CD4-positive, alpha-beta memory T cell (primary cell): Measurements from ENCODE around the gene KIAA1755. TPM values are rescaled to one million over a fixed set of nuclear protein-coding genes. Genes with fewer than 3 reads are reported as not detected.

ENCODE experiments used
- CTCF ChIA-PET: fragments of 350-600 bp; sonication (Branson Sonifier 250); formaldehyde crosslinking; loops from one replicate; lab custom pipeline; 2021; ENCODE audit warnings: inconsistent platforms; ENCODE audit not compliant: partially characterized antibody; lab: Charles Lee
- POLR2A ChIA-PET: fragments of 350-600 bp; sonication (Branson Sonifier 250); formaldehyde crosslinking; loops from one replicate; lab custom pipeline; 2021; ENCODE audit not compliant: partially characterized antibody; lab: Charles Lee
- DNase-seq, 5 donors: peaks; one replicate each; pipeline versions ENCODE4 v3.0.0 to v3.0.0-alpha.2; 2020 to 2022; ENCODE audit warnings: mixed read lengths in 1 of 5
- H3K27ac ChIP-seq: one replicate; pipeline ENCODE4 v1.7.0; 2013; ENCODE audit warnings: low read depth, low read length
- H3K27me3 ChIP-seq: 2 replicates; pipeline ENCODE4 v1.7.0; 2013; ENCODE audit warnings: mild to moderate bottlenecking, low read length, moderate library complexity; ENCODE audit not compliant: insufficient read depth
- H3K36me3 ChIP-seq: 2 replicates; pipeline ENCODE4 v1.7.0; 2013; ENCODE audit warnings: mild to moderate bottlenecking, low read length, moderate library complexity; ENCODE audit not compliant: insufficient read depth
- H3K4me1 ChIP-seq: 2 replicates; pipeline ENCODE4 v1.7.0; 2013; ENCODE audit warnings: mild to moderate bottlenecking, low read length, moderate library complexity; ENCODE audit not compliant: insufficient read depth
- H3K4me3 ChIP-seq, 2 donors: one replicate each; pipeline ENCODE4 v1.7.0; 2013; ENCODE audit warnings: low read length in 2 of 2, mild to moderate bottlenecking in 1 of 2
- H3K9me3 ChIP-seq, 2 donors: one replicate each; pipeline ENCODE4 v1.7.0; 2013; ENCODE audit warnings: low read length in 2 of 2, control low read depth in 1 of 2; ENCODE audit not compliant: control insufficient read depth in 1 of 2
- H3K27ac Mint-ChIP-seq, 7 donors: one replicate each; pipeline ENCODE4 v1.8.0; 2020 to 2021; ENCODE audit warnings: mixed read lengths in 7 of 7, mild to moderate bottlenecking in 6 of 7, inconsistent platforms in 3 of 7, moderate library complexity in 3 of 7
- H3K27me3 Mint-ChIP-seq, 2 donors: one replicate each; pipeline ENCODE4 v1.8.0; 2020 to 2021; ENCODE audit warnings: mixed read lengths in 2 of 2
- H3K36me3 Mint-ChIP-seq, 2 donors: one replicate each; pipeline ENCODE4 v1.8.0; 2020 to 2021; ENCODE audit warnings: mixed read lengths in 2 of 2, inconsistent platforms in 1 of 2, mild to moderate bottlenecking in 1 of 2
- H3K4me1 Mint-ChIP-seq, 4 donors: one replicate each; pipeline ENCODE4 v1.8.0; 2020 to 2021; ENCODE audit warnings: mixed read lengths in 4 of 4, mild to moderate bottlenecking in 1 of 4
- H3K4me3 Mint-ChIP-seq, 8 donors: one replicate each; pipeline ENCODE4 v1.8.0; 2020 to 2021; ENCODE audit warnings: mixed read lengths in 8 of 8, mild to moderate bottlenecking in 7 of 8, moderate library complexity in 6 of 8, inconsistent platforms in 3 of 8
- H3K9me3 Mint-ChIP-seq, 8 donors: one replicate each; pipeline ENCODE4 v1.8.0; 2020 to 2021; ENCODE audit warnings: mixed read lengths in 8 of 8, mild to moderate bottlenecking in 5 of 8, inconsistent platforms in 3 of 8, moderate library complexity in 1 of 8
- intact Hi-C: fragments of 100-400 bp; cut with micrococcal nuclease; formaldehyde crosslinking; loops from one replicate; pipeline ENCODE4 v1.15.1; 2023
- polyA plus RNA-seq, 2 donors: library from polyadenylated mRNA; unstranded; fragments of 300-500 nt; fragmentation: Illumina TruSeq; gene quantifications; one replicate each; pipeline ENCODE4 v1.2.3, GENCODE V29; 2021
- total RNA-seq, 2 experiments: library from RNA; stranded (reverse); gene quantifications; one replicate each; pipeline ENCODE4 v1.2.3, GENCODE V29; 2021

KIAA1755 gene
- total and polyA plus RNA-seq, 4 experiments from 2014 or later, result not detected

DNA sequence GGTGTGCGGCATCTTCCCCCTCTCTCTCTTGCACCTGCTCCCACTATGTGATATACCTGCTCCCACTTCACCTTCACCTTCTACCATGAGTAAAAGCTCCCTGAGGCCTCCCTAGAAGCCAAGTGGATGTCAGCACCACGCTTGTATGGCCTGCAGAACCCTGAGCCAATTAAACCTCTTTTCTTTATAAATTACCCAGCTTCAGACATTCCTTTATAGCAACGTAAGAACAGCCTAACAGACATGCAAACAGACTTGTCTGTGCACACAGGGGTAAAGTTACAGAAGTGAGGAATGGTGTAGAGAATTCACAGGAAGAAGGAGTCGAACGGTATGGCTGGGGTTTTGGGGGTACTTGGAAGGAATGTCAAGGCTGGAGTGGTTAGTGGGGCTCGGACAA lies 80.7 kb downstream of the KIAA1755 start:
- H3K27me3 ChIP-seq, result no peaks in the 10 kb centered on the region
- H3K4me3 Mint-ChIP-seq, result peak overlapping the region in 1 of 8 donors; percentile 60
- intact Hi-C loops, result no loop called here
- H3K4me1 Mint-ChIP-seq, result no peaks in the 10 kb centered on the region
- no peaks in the 10 kb centered on the region for H3K4me1 ChIP-seq
- peaks cover 9 to 19% of the 10 kb centered on the region in 2 donors for H3K27me3 Mint-ChIP-seq
- no peaks in the 10 kb centered on the region for H3K36me3 ChIP-seq
- no peaks in the 10 kb centered on the region for H3K36me3 Mint-ChIP-seq
- H3K9me3 ChIP-seq, result no peaks in the 10 kb centered on the region
- H3K27ac Mint-ChIP-seq, result no peak overlapping the region
- no peak for DNase-seq
- no peak overlapping the region for H3K27ac ChIP-seq
- POLR2A ChIA-PET, result no interaction called here
- H3K9me3 Mint-ChIP-seq, result peaks cover 0 to 3% (median 0%) of the 10 kb centered on the region in 8 donors
- no peak overlapping the region for H3K4me3 ChIP-seq
- CTCF ChIA-PET, result no interaction called here

GRCh38 chr20:38178581-38178980 lies 82.0 kb downstream of the KIAA1755 start:
- Histone ChIP-seq H3K4me1 (no peaks in the 10 kb centered on the region), H3K4me3 (no peak overlapping the region), H3K36me3 (no peaks in the 10 kb centered on the region), H3K9me3 (no peaks in the 10 kb centered on the region), H3K27ac (no peak overlapping the region), H3K27me3 (no peaks in the 10 kb centered on the region)
- Mint-ChIP-seq H3K27me3 (peaks cover 10 to 20% of the 10 kb centered on the region in 2 donors), H3K4me3 (no peak overlapping the region), H3K4me1 (no peaks in the 10 kb centered on the region), H3K27ac (no peak overlapping the region), H3K9me3 (peaks cover 0 to 3% (median 0%) of the 10 kb centered on the region in 8 donors), H3K36me3 (no peaks in the 10 kb centered on the region)
- intact Hi-C loops, result no loop called here
- DNase-seq, result no peak
- POLR2A ChIA-PET, result no interaction called here
- CTCF ChIA-PET, result no interaction called here

- POLR2A ChIA-PET, result no interaction called here
These were observed 82.5 kb downstream of the KIAA1755 start for GRCh38 chr20:38178065-38178491.

DNA sequence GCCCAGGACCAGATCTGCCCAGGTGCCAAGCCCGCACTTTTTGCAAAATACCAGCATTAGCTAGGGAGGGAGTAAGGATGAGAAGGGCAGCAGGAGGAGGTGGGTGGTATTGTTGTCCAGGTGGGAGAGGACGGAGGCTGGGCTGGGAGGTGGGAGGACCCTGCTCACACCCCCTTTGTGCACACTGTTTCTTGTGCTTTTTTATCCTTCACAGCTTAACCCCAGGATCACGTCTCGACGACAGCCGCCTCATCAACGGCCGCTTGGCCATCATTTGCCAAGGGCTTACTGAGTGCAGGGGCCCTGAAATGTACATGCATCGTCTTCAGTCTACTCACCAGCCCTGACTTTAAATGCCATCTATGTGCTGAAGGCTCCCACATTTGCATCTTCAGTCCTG lies 83.3 kb downstream of the KIAA1755 start:
- H3K27me3 ChIP-seq, result no peaks in the 10 kb centered on the region
- DNase-seq, result no peak
- CTCF ChIA-PET, result no interaction called here
- H3K36me3 ChIP-seq, result no peaks in the 10 kb centered on the region
- no peaks in the 10 kb centered on the region for H3K36me3 Mint-ChIP-seq
- H3K4me1 Mint-ChIP-seq, result no peaks in the 10 kb centered on the region
- no peak overlapping the region for H3K27ac Mint-ChIP-seq
- peaks cover 0 to 3% (median 0%) of the 10 kb centered on the region in 8 donors for H3K9me3 Mint-ChIP-seq
- peaks cover 10 to 20% of the 10 kb centered on the region in 2 donors for H3K27me3 Mint-ChIP-seq
- no peaks in the 10 kb centered on the region for H3K4me1 ChIP-seq
- no peak overlapping the region for H3K27ac ChIP-seq
- no peak overlapping the region for H3K4me3 Mint-ChIP-seq
- POLR2A ChIA-PET, result no interaction called here
- intact Hi-C loops, result no loop called here
- no peaks in the 10 kb centered on the region for H3K9me3 ChIP-seq
- no peak overlapping the region for H3K4me3 ChIP-seq

More at GRCh38 chr20:38178065-38178491, 82.5 kb downstream of the KIAA1755 start:
- Mint-ChIP-seq H3K4me3 (no peak overlapping the region), H3K36me3 (no peaks in the 10 kb centered on the region), H3K4me1 (no peaks in the 10 kb centered on the region), H3K27me3 (peaks cover 10 to 20% of the 10 kb centered on the region in 2 donors), H3K27ac (no peak overlapping the region), H3K9me3 (peaks cover 0 to 3% (median 0%) of the 10 kb centered on the region in 8 donors)
- Histone ChIP-seq H3K36me3 (no peaks in the 10 kb centered on the region), H3K4me3 (no peak overlapping the region), H3K9me3 (no peaks in the 10 kb centered on the region), H3K27me3 (no peaks in the 10 kb centered on the region), H3K27ac (no peak overlapping the region), H3K4me1 (no peaks in the 10 kb centered on the region)
- no peak for DNase-seq
- intact Hi-C loops, result no loop called here
- CTCF ChIA-PET, result no interaction called here

GRCh38 chr20:38175304-38176180 lies 85.0 kb downstream of the KIAA1755 start:
- no peak overlapping the region for H3K4me3 ChIP-seq
- Mint-ChIP-seq H3K9me3 (peaks cover 0 to 3% (median 0%) of the 10 kb centered on the region in 8 donors), H3K4me3 (no peak overlapping the region), H3K27me3 (peaks cover 10 to 22% of the 10 kb centered on the region in 2 donors), H3K36me3 (no peaks in the 10 kb centered on the region), H3K4me1 (no peaks in the 10 kb centered on the region), H3K27ac (no peak overlapping the region)
- ChIA-PET POLR2A (no interaction called here), CTCF (interaction anchor here (1.3 to 1.5 kb wide), 2 partner anchors 9 to 118 kb away, joined by 3 to 5 read pairs; no protein-coding TSS in a partner anchor)
- no peaks in the 10 kb centered on the region for H3K9me3 ChIP-seq
- no peaks in the 10 kb centered on the region for H3K36me3 ChIP-seq
- DNase-seq, result no peak
- H3K27ac ChIP-seq, result no peak overlapping the region
- H3K4me1 ChIP-seq, result no peaks in the 10 kb centered on the region
- no peaks in the 10 kb centered on the region for H3K27me3 ChIP-seq
- intact Hi-C loops, result no loop called here

DNA sequence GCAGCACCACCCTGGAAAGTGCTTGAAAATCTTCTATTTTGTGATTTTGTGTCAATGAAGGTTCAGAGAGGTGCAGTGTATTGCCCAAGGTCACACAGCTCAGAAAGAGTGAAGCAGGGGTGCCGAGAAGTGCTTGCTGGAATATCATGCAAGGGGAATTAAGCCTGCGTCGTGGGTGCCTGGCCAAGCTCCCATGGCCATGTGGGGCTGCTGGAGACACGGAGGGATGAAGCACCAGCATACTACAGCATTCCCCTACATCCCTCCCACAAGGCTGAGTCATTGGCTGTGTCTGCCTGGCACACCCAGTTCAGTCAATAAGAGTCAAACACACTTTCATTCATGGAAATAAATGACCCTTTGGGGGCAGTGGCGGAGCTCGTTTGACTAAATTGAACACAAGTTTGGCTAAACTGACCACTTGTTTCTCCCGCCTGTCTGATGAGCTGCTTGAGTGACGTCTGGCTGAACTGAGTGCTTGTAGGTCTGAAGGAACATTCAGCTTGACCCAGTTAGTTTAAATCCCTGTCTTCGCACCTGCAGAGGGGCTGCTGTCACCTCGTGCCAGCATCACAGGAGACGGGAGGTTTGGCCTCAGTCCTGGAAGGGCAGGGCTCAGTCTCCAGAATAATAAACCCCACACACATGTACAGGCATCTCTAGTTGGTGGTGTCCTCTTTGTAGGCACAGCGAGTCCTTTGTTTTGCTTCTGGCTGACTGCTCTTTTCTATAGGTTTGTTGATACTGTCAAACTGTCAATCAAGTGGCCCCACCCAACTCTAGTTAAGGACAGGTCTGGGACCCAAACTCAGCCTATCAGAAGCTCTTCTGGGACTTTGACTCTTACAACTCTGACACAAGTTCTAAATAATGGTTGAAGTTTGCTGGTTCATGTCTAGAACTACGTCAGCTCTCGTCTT lies 87.0 kb downstream of the KIAA1755 start:
- Histone ChIP-seq H3K4me3 (no peak overlapping the region), H3K9me3 (no peaks in the 10 kb centered on the region), H3K27me3 (no peaks in the 10 kb centered on the region), H3K4me1 (no peaks in the 10 kb centered on the region), H3K36me3 (no peaks in the 10 kb centered on the region), H3K27ac (no peak overlapping the region)
- intact Hi-C loops, result no loop called here
- no peak overlapping the region for H3K4me3 Mint-ChIP-seq
- peaks cover 6 to 9% of the 10 kb centered on the region in 2 donors for H3K27me3 Mint-ChIP-seq
- no peak overlapping the region for H3K27ac Mint-ChIP-seq
- POLR2A ChIA-PET, result no interaction called here
- DNase-seq, result no peak
- H3K9me3 Mint-ChIP-seq, result peaks cover 0 to 1% (median 0%) of the 10 kb centered on the region in 8 donors
- peaks cover 0 to 4% (median 2%) of the 10 kb centered on the region in 4 donors for H3K4me1 Mint-ChIP-seq
- H3K36me3 Mint-ChIP-seq, result no peaks in the 10 kb centered on the region
- CTCF ChIA-PET, result no interaction called here

DNA sequence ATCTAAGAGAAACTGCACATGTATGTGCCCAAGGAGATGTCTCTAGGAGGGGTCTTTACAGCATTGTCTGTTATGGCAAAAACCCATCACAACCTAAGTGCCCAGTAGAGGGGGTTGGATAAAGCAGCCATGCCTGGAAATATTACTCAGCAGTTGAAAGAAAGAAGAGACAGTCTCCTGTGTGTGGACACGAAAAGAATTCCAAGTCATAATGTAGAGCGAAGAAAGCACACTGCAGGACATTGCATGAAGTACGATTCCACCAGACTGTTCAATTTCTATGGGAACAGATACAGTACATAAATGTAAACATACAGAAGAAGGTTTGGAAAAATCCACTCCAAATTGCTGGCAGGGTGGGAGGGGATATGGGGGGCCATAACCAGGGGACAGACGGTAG lies 88.1 kb downstream of the KIAA1755 start:
- H3K36me3 Mint-ChIP-seq, result no peaks in the 10 kb centered on the region
- Histone ChIP-seq H3K9me3 (no peaks in the 10 kb centered on the region), H3K27me3 (no peaks in the 10 kb centered on the region), H3K27ac (no peak overlapping the region), H3K4me3 (no peak overlapping the region), H3K4me1 (no peaks in the 10 kb centered on the region), H3K36me3 (no peaks in the 10 kb centered on the region)
- H3K27ac Mint-ChIP-seq, result no peak overlapping the region
- intact Hi-C loops, result no loop called here
- H3K4me3 Mint-ChIP-seq, result no peak overlapping the region
- peaks cover 2 to 5% of the 10 kb centered on the region in 2 donors for H3K27me3 Mint-ChIP-seq
- ChIA-PET POLR2A (no interaction called here), CTCF (no interaction called here)
- H3K9me3 Mint-ChIP-seq, result no peaks in the 10 kb centered on the region
- no peak for DNase-seq
- peaks cover 0 to 4% (median 2%) of the 10 kb centered on the region in 4 donors for H3K4me1 Mint-ChIP-seq
